GM21390 (cell line): ENCODE data around the gene LRRC3.

Experiments used
- ATAC-seq: cut with Tn5 transposase; IDR thresholded peaks from one replicate; pipeline ENCODE4 v1.9.1; 2021; ENCODE audit not compliant: unreplicated experiment

LRRC3 gene

GRCh38 chr21:44456915-44457736, 1.8 kb downstream of the LRRC3 start:
- no peak for ATAC-seq

- no peak for ATAC-seq
These were observed 3.8 kb downstream of the LRRC3 start for GRCh38 chr21:44458971-44459711.

GRCh38 chr21:44459712-44460440, 4.6 kb downstream of the LRRC3 start:
- no peak for ATAC-seq

DNA sequence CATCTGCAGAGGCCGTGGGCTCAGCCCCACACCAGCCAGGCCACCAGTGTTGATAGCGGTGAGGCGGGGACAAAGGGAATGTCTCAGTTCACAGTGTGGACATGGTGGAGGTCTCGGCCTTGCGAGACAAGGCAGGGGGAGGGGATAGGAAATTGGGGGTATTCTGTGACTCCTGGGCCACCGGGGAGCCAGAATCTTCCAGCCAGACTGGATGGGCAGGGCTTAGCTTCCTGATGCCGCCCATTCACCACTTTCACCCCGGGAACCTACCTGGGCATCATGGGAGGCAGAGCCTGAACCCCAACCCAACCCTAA, 5.1 kb downstream of the LRRC3 start:
- ATAC-seq, result no peak

DNA sequence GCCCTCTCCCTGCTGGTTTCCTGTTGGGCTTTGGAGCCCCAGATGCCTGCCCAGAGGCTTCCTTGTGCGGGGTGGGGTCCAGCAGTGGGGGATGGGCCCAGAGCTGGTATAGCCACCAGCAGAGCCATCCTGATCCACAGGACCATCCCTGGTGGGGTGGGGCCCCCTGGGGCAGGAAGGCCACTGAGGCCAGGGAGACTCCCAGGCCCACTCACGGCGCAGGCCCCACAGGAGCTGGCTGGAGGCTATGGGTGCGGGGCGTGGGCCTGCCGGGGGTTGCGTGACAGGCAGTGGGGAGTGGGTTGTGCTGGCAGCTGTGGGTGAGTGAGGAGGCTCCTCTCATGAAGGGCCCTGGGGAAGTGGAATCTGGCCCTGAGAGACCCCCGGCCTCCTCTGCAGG, 5.7 kb downstream of the LRRC3 start:
- ATAC-seq, result no peak

GRCh38 chr21:44461464-44462001, 6.2 kb downstream of the LRRC3 start:
- no peak for ATAC-seq

DNA sequence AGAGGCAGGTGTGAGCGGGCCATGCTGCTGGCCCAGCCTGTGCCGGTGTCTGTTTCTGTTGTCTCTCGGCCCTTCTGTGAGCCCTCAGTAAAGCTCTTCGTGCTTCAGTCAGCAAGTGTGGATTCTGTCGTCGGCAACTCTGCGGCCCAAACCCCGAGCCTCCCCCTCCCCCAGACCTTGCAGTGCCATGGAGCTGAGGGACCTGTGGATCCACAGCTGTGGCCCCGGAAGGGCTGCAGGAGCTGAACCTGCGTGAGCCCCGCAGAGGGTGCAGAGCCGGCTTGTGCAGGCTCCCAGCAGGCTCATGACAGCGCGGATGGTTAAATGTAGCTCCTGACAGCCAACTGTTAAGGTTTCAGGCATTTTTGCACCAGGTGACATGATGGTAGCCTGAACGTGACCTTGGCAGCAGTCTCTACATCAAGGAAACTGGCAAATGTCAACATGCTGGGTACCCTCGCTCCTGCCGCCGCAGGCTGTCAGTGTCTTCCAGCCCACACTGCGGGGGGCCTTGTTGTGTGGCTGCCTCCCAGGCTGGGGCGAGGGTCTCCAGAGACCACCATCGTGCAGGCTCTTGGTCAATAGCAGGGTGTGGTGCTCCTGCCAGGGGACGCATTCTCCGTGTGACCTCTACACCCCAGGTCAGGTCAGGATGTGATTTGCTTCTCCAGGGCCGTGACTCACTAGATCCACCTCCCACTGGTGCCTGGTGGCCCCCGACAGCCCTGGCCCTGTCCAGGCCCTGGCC, 7.0 kb downstream of the LRRC3 start:
- no peak for ATAC-seq

DNA sequence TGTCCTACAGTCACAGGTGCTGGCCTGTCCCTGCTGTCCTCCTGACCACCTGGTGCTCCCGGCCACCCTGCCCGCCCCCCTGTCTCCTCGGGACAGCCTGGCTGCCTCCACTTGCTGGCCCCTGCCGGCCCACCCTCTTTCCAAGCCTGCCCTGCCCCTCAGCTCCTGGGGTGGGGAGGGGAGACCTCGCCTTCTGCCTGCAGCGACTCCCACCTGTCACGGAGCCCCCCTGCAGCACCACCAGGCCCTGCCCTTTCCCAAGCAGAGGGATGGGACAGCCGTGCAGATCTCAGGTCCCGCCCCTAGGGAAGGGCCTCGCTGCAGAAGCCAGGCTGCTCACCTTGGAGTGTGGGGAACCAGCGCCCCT, 7.5 kb downstream of the LRRC3 start:
- no peak for ATAC-seq

DNA sequence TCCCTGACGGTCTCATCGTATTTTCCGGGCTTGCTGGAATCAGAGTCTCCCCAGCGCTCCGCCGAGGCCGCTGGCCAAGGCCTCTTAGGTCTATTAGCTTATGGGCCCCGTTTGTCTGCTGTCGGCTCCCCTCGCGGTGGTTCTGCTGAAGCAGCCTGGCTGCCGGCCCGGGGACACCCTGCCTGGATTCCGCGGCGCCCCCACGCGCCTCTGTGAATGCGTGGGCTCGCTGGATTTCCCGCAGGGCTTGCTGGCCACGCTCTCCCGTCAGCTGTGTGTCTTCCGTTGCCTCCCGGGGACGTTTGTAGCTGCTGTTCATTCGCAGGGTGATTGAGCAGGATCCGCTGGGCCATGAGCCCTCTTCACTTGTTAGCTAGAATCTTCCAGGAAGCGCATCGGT, 8.4 kb downstream of the LRRC3 start:
- ATAC-seq, result no peak

DNA sequence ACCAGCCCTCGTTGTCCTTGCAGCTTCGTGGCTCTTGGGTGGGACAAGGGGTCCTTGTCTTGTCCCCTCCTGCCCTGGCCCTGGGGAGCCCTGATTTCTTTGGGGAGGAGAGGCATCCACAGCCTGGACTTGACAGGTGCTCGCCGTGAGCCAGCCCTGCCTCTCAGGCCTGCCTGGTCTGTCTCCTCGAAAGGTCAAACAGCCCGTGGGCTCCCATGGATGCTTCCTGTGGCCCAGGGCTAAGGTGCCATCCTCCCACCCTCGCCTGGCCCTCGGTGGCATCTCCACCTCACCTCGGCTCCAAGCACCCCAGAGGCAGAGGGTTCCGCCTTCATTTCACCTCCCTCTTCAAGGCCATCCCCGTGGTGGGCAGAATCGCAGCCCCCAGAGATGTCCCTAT, 9.0 kb downstream of the LRRC3 start:
- ATAC-seq, result no peak

DNA sequence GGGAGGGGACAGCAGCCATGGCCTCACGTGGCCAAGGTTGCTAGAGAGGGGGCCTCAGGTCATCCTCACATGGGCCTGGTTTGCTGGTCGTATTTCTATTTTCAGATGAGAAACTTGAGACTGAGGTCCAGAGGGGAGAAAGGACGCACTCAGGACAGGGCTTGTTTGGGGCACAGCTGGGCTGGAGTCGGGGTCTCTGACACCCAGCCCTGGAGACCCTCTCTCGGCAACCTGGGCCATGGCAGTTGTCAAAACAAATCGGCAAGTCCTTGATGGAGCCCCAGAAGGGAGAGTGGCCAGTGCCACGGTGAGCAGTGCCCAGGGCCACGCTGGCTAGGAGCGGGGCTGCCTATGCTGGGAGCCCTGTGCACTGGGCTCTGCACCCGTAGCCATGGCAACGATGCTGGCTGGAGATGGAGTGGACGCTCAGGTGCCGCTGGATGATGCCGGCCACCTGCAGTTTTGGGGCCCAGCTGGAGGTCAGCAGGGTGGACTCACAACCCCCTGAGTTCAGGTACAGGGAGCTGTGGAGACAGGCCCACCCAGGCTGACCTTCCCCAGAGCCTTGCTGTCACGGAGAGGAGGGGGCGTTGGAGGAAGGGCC, 11.1 kb downstream of the LRRC3 start:
- no peak for ATAC-seq

- ATAC-seq, result no peak
These were observed 11.9 kb downstream of the LRRC3 start for GRCh38 chr21:44466996-44467858.

DNA sequence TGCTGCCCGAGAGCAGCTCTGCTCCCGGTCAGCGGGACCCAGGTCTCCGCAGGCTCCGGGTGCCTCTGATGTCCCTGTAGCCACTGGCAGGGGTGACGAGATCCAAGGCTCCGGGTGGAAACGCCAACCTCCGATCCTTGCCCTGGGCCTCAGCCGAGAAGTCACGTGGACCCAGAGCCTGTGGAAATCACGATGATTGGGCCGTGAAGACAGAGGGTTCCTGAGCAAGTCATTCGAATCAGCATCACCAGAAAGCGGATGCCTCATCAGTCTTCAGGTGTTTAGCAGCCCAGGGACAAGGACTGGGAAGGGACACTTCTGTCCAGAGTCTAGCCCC, 12.5 kb downstream of the LRRC3 start:
- no peak for ATAC-seq

GRCh38 chr21:44471341-44471740, 16.0 kb downstream of the LRRC3 start:
- no peak for ATAC-seq

- no peak for ATAC-seq
These were observed 16.7 kb downstream of the LRRC3 start for GRCh38 chr21:44471996-44472395.

DNA sequence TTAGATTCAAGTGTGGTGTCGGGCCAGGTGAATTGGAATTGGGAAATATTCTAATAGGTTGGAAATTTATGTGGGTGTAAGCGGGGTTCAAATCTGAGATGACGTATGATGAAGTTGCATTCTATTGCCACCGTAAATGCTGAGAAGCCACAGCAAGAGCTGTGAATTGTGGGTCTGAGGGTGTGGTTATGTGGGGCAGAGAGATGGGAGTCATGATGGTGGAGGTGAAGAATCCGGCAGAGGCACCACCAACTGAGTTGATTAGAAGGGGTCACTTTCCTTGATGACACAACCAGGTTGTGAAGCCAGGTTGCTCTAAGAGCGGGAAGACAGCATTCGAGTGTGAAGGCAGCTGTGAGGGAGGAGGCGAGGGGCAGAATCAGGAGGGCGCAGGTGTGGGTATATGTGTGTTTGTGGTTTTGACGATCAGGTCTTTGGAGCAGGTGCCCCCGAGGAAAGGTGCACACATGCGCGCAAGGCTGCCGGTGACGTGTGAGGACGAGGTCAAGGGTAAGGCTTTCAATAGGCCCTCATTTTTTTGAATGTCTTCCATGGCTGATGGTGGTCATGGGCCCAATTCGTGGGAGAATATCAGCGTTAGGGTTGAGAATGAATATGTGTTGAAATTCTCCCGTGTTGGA, 18.7 kb downstream of the LRRC3 start:
- no peak for ATAC-seq

- no peak for ATAC-seq
These were observed 20.0 kb downstream of the LRRC3 start for GRCh38 chr21:44475266-44475845.

DNA sequence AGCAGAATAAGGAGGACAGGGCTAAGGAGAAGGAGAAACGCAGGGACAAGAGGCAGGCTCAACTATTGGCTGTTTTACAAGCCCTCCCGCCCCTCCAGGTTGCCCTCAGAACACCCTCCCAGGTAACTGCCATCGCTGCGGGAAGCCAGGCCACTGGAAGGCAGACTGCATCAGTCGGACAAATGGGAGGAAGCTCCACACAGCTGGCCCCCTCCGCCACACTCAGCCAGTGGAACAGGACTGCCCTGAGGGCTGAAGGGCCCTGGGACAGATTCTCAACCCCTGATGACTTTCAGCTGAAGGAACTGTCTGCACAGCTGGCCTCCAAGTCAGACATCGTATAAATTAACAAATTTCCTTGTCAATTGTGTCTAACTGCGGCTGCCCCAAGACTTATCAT, 21.8 kb downstream of the LRRC3 start:
- no peak for ATAC-seq

GRCh38 chr21:44477712-44478111, 22.4 kb downstream of the LRRC3 start:
- ATAC-seq, result no peak
